H1 (cell line): ENCODE data around the gene AMBP. TPM values are rescaled to one million over a fixed set of nuclear protein-coding genes. Genes with fewer than 3 reads are reported as not detected.
A peak's percentile ranks its signal among the peaks of the same experiment; 100 is the strongest.

Source experiments
- CTCF ChIA-PET: fragments of 300-600 bp; sonication (Branson Sonifier 250); formaldehyde crosslinking; loops from one replicate; lab custom pipeline; 2021; ENCODE audit not compliant: partially characterized antibody; lab: Charles Lee
- POLR2A ChIA-PET: fragments of 300-600 bp; sonication (Branson Sonifier 250); formaldehyde crosslinking; loops from one replicate; lab custom pipeline; 2021; ENCODE audit warnings: inconsistent platforms; ENCODE audit not compliant: partially characterized antibody; lab: Charles Lee
- DNase-seq, 2 experiments: peaks; one replicate each; pipeline versions ENCODE4 v3.0.0 to v3.0.0-alpha.2; 2010 to 2022; ENCODE audit warnings: low spot score in 2 of 2, low read depth in 1 of 2, mixed read lengths in 1 of 2
- FAIRE-seq: peaks from 2 replicates; lab custom pipeline; 2011; peaks lifted over from hg19 to GRCh38; lab: Jason Lieb, UNC
- H2AFZ ChIP-seq: 2 replicates; pipeline ENCODE4 v1.8.1; 2012; ENCODE audit warnings: low read length, inconsistent platforms
- H2AK5ac ChIP-seq: 2 replicates; pipeline ENCODE4 v1.6.1; 2013; ENCODE audit warnings: low read depth, low read length
- H2BK120ac ChIP-seq: replicated peaks from 2 replicates; pipeline ENCODE3; 2013; ENCODE audit warnings: low read depth, low read length, inconsistent platforms
- H2BK12ac ChIP-seq: 2 replicates; pipeline ENCODE4 v1.6.1; 2013; ENCODE audit warnings: low read depth, low read length
- H2BK15ac ChIP-seq: 2 replicates; pipeline ENCODE4 v1.6.1; 2013; ENCODE audit warnings: low read length
- H2BK20ac ChIP-seq: 2 replicates; pipeline ENCODE4 v1.6.1; 2013; ENCODE audit warnings: low read length
- H2BK5ac ChIP-seq: 2 replicates; pipeline ENCODE4 v1.6.1; 2013; ENCODE audit warnings: low read depth, low read length
- H3K14ac ChIP-seq: 2 replicates; pipeline ENCODE4 v1.6.1; 2013; ENCODE audit warnings: inconsistent platforms; ENCODE audit not compliant: insufficient read length
- H3K18ac ChIP-seq: 2 replicates; pipeline ENCODE4 v1.6.1; 2013; ENCODE audit warnings: low read length; ENCODE audit errors: extremely low read depth
- H3K23ac ChIP-seq: 2 replicates; pipeline ENCODE4 v1.6.1; 2013; ENCODE audit warnings: inconsistent platforms; ENCODE audit not compliant: insufficient read length
- H3K23me2 ChIP-seq: 2 replicates; pipeline ENCODE4 v1.6.1; 2013; ENCODE audit warnings: low read depth, low read length
- H3K27ac ChIP-seq: 2 replicates; pipeline ENCODE4 v1.6.1; 2011; ENCODE audit warnings: low read depth, low read length, inconsistent platforms
- H3K27me3 ChIP-seq, 4 experiments: replicated peaks in 1 of 4; 1 replicate in 1 of 4; 2 replicates in 3 of 4; pipeline versions ENCODE4 v1.6.1 to v1.8.1; 2011 to 2013; ENCODE audit warnings: low read length in 3 of 4, mild to moderate bottlenecking in 3 of 4, inconsistent platforms in 2 of 4, mixed read lengths in 2 of 4, moderate library complexity in 1 of 4; ENCODE audit not compliant: control insufficient read depth in 3 of 4, insufficient read depth in 3 of 4; ENCODE audit errors: extremely low read depth in 1 of 4
- H3K36me3 ChIP-seq, 4 experiments: 2 replicates each; pipeline versions ENCODE4 v1.6.1 to v1.8.1; 2011 to 2013; ENCODE audit warnings: mild to moderate bottlenecking in 4 of 4, low read length in 3 of 4, moderate library complexity in 2 of 4, control low read depth in 1 of 4, inconsistent platforms in 1 of 4; ENCODE audit not compliant: insufficient read depth in 4 of 4, control insufficient read depth in 2 of 4
- H3K4ac ChIP-seq: replicated peaks from 2 replicates; pipeline ENCODE3; 2013; ENCODE audit warnings: low read length, low read depth, mixed read lengths, inconsistent platforms; ENCODE audit not compliant: insufficient read length
- H3K4me1 ChIP-seq, 4 experiments: replicated peaks in 1 of 4; 1 replicate in 1 of 4; 2 replicates in 3 of 4; pipeline versions ENCODE4 v1.6.1 to v1.8.1; 2011 to 2013; ENCODE audit warnings: low read length in 3 of 4, inconsistent platforms in 2 of 4, mixed read lengths in 1 of 4; ENCODE audit not compliant: insufficient read depth in 4 of 4, control insufficient read depth in 3 of 4
- H3K4me2 ChIP-seq, 2 experiments: 2 replicates each; pipeline versions ENCODE4 v1.6.1 to v1.8.1; 2011 to 2013; ENCODE audit warnings: low read depth in 2 of 2, low read length in 2 of 2, control low read depth in 1 of 2, inconsistent platforms in 1 of 2, mild to moderate bottlenecking in 1 of 2; ENCODE audit not compliant: insufficient read depth in 1 of 2
- H3K4me3 ChIP-seq, 4 experiments: fragments of 200-600, 300-600 bp in 1 of 4; sonication (generic), shearing (Covaris generic), sonication (Bioruptor Twin) in 1 of 4; 2 replicates each; pipeline versions ENCODE4 v1.5.1 to v1.8.1; 2011 to 2016; ENCODE audit warnings: low read length in 4 of 4, low read depth in 3 of 4, control low read depth in 2 of 4, inconsistent platforms in 2 of 4, mild to moderate bottlenecking in 2 of 4, mixed read lengths in 1 of 4, moderate library complexity in 1 of 4; ENCODE audit not compliant: insufficient read depth in 2 of 4; ENCODE audit errors: extremely low read depth in 1 of 4
- H3K56ac ChIP-seq: replicated peaks from 2 replicates; pipeline ENCODE3; 2013; ENCODE audit warnings: low read depth, mild to moderate bottlenecking, mixed read lengths, low read length, inconsistent platforms; ENCODE audit not compliant: insufficient read length
- H3K79me1 ChIP-seq: 2 replicates; pipeline ENCODE4 v1.6.1; 2013; ENCODE audit warnings: low read depth, low read length, control low read depth
- H3K79me2 ChIP-seq, 2 experiments: 2 replicates each; pipeline versions ENCODE4 v1.6.1 to v1.8.1; 2012 to 2013; ENCODE audit warnings: low read length in 2 of 2, mild to moderate bottlenecking in 2 of 2, inconsistent platforms in 1 of 2; ENCODE audit not compliant: insufficient read depth in 2 of 2, control insufficient read depth in 1 of 2
- H3K9ac ChIP-seq, 4 experiments: replicated peaks in 1 of 4; 1 replicate in 1 of 4; 2 replicates in 3 of 4; pipeline versions ENCODE4 v1.6.1 to v1.8.1; 2011 to 2013; ENCODE audit warnings: low read depth in 3 of 4, low read length in 3 of 4, control low read depth in 2 of 4, mild to moderate bottlenecking in 2 of 4, moderate library complexity in 2 of 4, inconsistent platforms in 1 of 4; ENCODE audit errors: extremely low read depth in 1 of 4
- H3K9me3 ChIP-seq, 2 experiments: 2 replicates each; pipeline versions ENCODE4 v1.6.1 to v1.8.1; 2012 to 2013; ENCODE audit warnings: mild to moderate bottlenecking in 2 of 2, moderate library complexity in 2 of 2, control low read depth in 1 of 2, inconsistent platforms in 1 of 2, low read depth in 1 of 2, low read length in 1 of 2, mixed read lengths in 1 of 2; ENCODE audit not compliant: insufficient read depth in 2 of 2
- H4K20me1 ChIP-seq, 2 experiments: replicated peaks in 1 of 2; 2 replicates each; pipeline versions ENCODE3 to v1.8.1; 2011 to 2013; ENCODE audit warnings: inconsistent platforms in 2 of 2, low read length in 2 of 2, mild to moderate bottlenecking in 1 of 2; ENCODE audit not compliant: insufficient read depth in 2 of 2, control insufficient read depth in 1 of 2
- H4K5ac ChIP-seq: 2 replicates; pipeline ENCODE4 v1.6.1; 2013; ENCODE audit warnings: low read length, low read depth, mixed read lengths, inconsistent platforms; ENCODE audit not compliant: insufficient read length
- H4K8ac ChIP-seq: 2 replicates; pipeline ENCODE4 v1.8.0; 2013; ENCODE audit warnings: mild to moderate bottlenecking, moderate library complexity, low read length, inconsistent platforms; ENCODE audit not compliant: insufficient read depth; ENCODE audit errors: extremely low read depth
- H4K91ac ChIP-seq: replicated peaks from 2 replicates; pipeline ENCODE3; 2013; ENCODE audit warnings: low read length, mixed read lengths, inconsistent platforms; ENCODE audit not compliant: insufficient read length
- BCL11A ChIP-seq, 2 experiments: IDR thresholded peaks; one replicate each; pipeline ENCODE4 v1.6.1; 2011; ENCODE audit warnings: low read depth in 2 of 2, low read length in 2 of 2, mild to moderate bottlenecking in 2 of 2
- EP300 ChIP-seq, 2 experiments: IDR thresholded peaks; 1 replicate in 1 of 2; 2 replicates in 1 of 2; pipeline ENCODE4 v1.6.1; 2011 to 2012; ENCODE audit warnings: low read depth in 2 of 2, low read length in 2 of 2, mild to moderate bottlenecking in 2 of 2, borderline replicate concordance in 1 of 2, inconsistent platforms in 1 of 2, moderate library complexity in 1 of 2
- KDM1A ChIP-seq: fragments of 200-600, 300-600 bp; sonication (generic); IDR thresholded peaks from 2 replicates; pipeline ENCODE4 v1.7.1; 2016; ENCODE audit warnings: mild to moderate bottlenecking, low read length, borderline replicate concordance
- SP1 ChIP-seq: IDR thresholded peaks from 2 replicates; pipeline ENCODE4 v1.6.1; 2011; ENCODE audit warnings: low read depth, low read length
- SRF ChIP-seq: IDR thresholded peaks from 2 replicates; pipeline ENCODE4 v1.6.1; 2011; ENCODE audit warnings: mild to moderate bottlenecking, low read depth, low read length, moderate library complexity
- WGBS, 2 experiments: shearing (Covaris generic) in 1 of 2; methylation state at CpG; one replicate each; pipeline versions ENCODE4 v1.1.6 to v1.1.7; 2013 to 2015; ENCODE audit warnings: low lambda C conversion rate in 2 of 2, mixed read lengths in 2 of 2, inconsistent platforms in 1 of 2, low coverage in 1 of 2, missing lambda C conversion rate in 1 of 2; ENCODE audit not compliant: insufficient replicate concordance in 2 of 2, insufficient coverage in 1 of 2, insufficient read length in 1 of 2; ENCODE audit errors: extremely low coverage in 1 of 2, missing lambda C conversion rate in 1 of 2; 5-methylcytosine and 5-hydroxymethylcytosine counted together
- polyA plus RNA-seq, 7 experiments: library from polyadenylated mRNA; depleted of rRNA in 3 of 7; stranded (reverse) in 5 of 7; unstranded in 2 of 7; fragments of >200 nt in 5 of 7; fragments of 200-250 nt in 2 of 7; gene quantifications; 1 replicate in 5 of 7; 2 replicates in 1 of 7; 4 replicates in 1 of 7; pipeline versions ENCODE4 v1.2.1 to v1.2.3, GENCODE V29; 2011 to 2013; ENCODE audit warnings: missing spikeins in 2 of 7, mixed read lengths in 2 of 7
- total RNA-seq: library from RNA; stranded (reverse); fragmentation: NEBNext Ultra II Directional; extraction: Animal tissue kit (Norgen Biotek cat#: 25700); gene quantifications from 2 replicates; pipeline ENCODE4 v1.2.1, GENCODE V29; 2021

Gene AMBP
- total and polyA plus RNA-seq, 2 of the 8 experiments (the other 6 are each of a cell fraction or from before 2014, with no cell fraction given) = 3.0 to 4.0 TPM

GRCh38 chr9:114116126-114116747 lies 38.1 kb upstream of the AMBP start:
- Histone ChIP-seq H2AFZ (no peak overlapping the region), H3K27ac (no peak overlapping the region), H3K9me3 (no peaks in the 10 kb centered on the region), H2BK12ac (peak overlapping the region; percentile 55; the same call in 1 of the 2 replicates), H3K4me1 (peaks cover 0 to 4% (median 1%) of the 10 kb centered on the region in 4 experiments; a peak in 3 of 7 replicates), H3K23ac (no peak overlapping the region), H2AK5ac (no peak overlapping the region; the same call in 1 of the 2 replicates), H2BK20ac (0 out of 2 replicates have a peak overlapping the region, but pooled peaks have one; percentile 48), H3K18ac (no peak overlapping the region), H4K8ac (peak overlapping the region; percentile 59; the same call in 1 of the 2 replicates), H3K4me3 (no peak overlapping the region), H2BK120ac (no peak overlapping the region), H3K79me1 (no peaks in the 10 kb centered on the region), H3K14ac (no peak overlapping the region), H3K4me2 (no peak overlapping the region), H3K4ac (no peak overlapping the region), H3K56ac (no peak overlapping the region), H4K5ac (no peak overlapping the region), H3K36me3 (no peaks in the 10 kb centered on the region), H2BK5ac (no peak overlapping the region), H4K20me1 (peaks cover 0 to 2% of the 10 kb centered on the region in 2 experiments), H4K91ac (no peak overlapping the region), H3K9ac (no peak overlapping the region), H3K79me2 (no peaks in the 10 kb centered on the region), H3K27me3 (peaks cover 0 to 3% (median 1%) of the 10 kb centered on the region in 4 experiments; a peak in 2 of 7 replicates), H2BK15ac (peak overlapping the region; percentile 72; the same call in 1 of the 2 replicates), H3K23me2 (peaks cover 3% of the 10 kb centered on the region; the same call in 1 of the 2 replicates)
- POLR2A ChIA-PET = no interaction called here
- DNase-seq (no peak), FAIRE-seq (no peak)
- no peak for TF ChIP-seq SRF
- no peak for TF ChIP-seq EP300 (IDR thresholded peaks at IDR 0.05; ENCODE audit: borderline replicate concordance in 1 of 2, low read depth in 2 of 2, low read length in 2 of 2)
- TF ChIP-seq SP1 = no peak
- TF ChIP-seq KDM1A = 0 out of 2 replicates have a peak, but pooled peaks have one; percentile 27
- no peak for TF ChIP-seq BCL11A (IDR thresholded peaks at IDR 0.05; ENCODE audit: low read depth in 2 of 2, low read length in 2 of 2)
- 87% methylated on average over 12 of the region's 12 CpGs; no CpG with 5 or more reads in 1 of the 2 experiments for WGBS, 2 experiments
- CTCF ChIA-PET = interaction anchor here (0.7 to 17.7 kb wide), 9 partner anchors 8 to 191 kb away, joined by 3 to 205 read pairs (median 4); partner anchors contain the start of gene KIF12
